HG03175 (cell line): ENCODE results near the gene CHST8.
"Not testable (repeated sequence)": the region's sequence is repeated elsewhere in the genome, so short reads cannot be mapped to it uniquely, and the experiment has no call there.

Experiments used
- ATAC-seq: cut with Tn5 transposase; IDR thresholded peaks from one replicate; pipeline ENCODE4 v1.9.1; 2021; ENCODE audit warnings: mild to moderate bottlenecking, moderate library complexity; ENCODE audit not compliant: unreplicated experiment

Gene CHST8

GRCh38 chr19:33641261-33641660 is 19.5 kb downstream of the CHST8 start:
- no peak for ATAC-seq

GRCh38 chr19:33641956-33642498 is 20.3 kb downstream of the CHST8 start:
- no peak for ATAC-seq

GRCh38 chr19:33644284-33644836 is 22.6 kb downstream of the CHST8 start:
- ATAC-seq, result no peak

GRCh38 chr19:33646306-33646705 is 24.6 kb downstream of the CHST8 start:
- no peak for ATAC-seq

- ATAC-seq, result no peak
Measured at GRCh38 chr19:33647146-33647545, 25.4 kb downstream of the CHST8 start.

- no peak for ATAC-seq
Measured at GRCh38 chr19:33649627-33650305, 28.0 kb downstream of the CHST8 start.

- ATAC-seq, result no peak
Measured at GRCh38 chr19:33653684-33654083, 31.9 kb downstream of the CHST8 start.

- no peak for ATAC-seq
Measured at GRCh38 chr19:33654840-33655508, 33.2 kb downstream of the CHST8 start.

- no peak for ATAC-seq
Measured at GRCh38 chr19:33659835-33660234, 38.1 kb downstream of the CHST8 start.

- ATAC-seq, result no peak
Measured at GRCh38 chr19:33660410-33661124, 38.8 kb downstream of the CHST8 start.

GRCh38 chr19:33661336-33661735 is 39.6 kb downstream of the CHST8 start:
- ATAC-seq, result no peak

GRCh38 chr19:33662391-33663092 is 40.8 kb downstream of the CHST8 start:
- no peak for ATAC-seq

GRCh38 chr19:33663316-33663715 is 41.6 kb downstream of the CHST8 start:
- not testable (repeated sequence) for ATAC-seq

GRCh38 chr19:33664744-33665143 is 43.0 kb downstream of the CHST8 start:
- no peak for ATAC-seq

GRCh38 chr19:33665776-33666595 is 44.2 kb downstream of the CHST8 start:
- ATAC-seq, result no peak

GRCh38 chr19:33667141-33667650 is 45.4 kb downstream of the CHST8 start:
- ATAC-seq, result no peak

GRCh38 chr19:33667881-33668280 is 46.1 kb downstream of the CHST8 start:
- ATAC-seq, result no peak

- no peak for ATAC-seq
Measured at GRCh38 chr19:33668968-33669367, 47.2 kb downstream of the CHST8 start.

- no peak for ATAC-seq
Measured at GRCh38 chr19:33669376-33669775, 47.6 kb downstream of the CHST8 start.

- ATAC-seq, result no peak
Measured at GRCh38 chr19:33670398-33670797, 48.6 kb downstream of the CHST8 start.
